GM12864 (cell line): ENCODE data around the gene NRP1.

Experiments
- DNase-seq: peaks from one replicate; pipeline ENCODE4 v3.0.0-alpha.2; 2011; ENCODE audit warnings: low read depth
- H3K4me3 ChIP-seq: 2 replicates; pipeline ENCODE4 v1.5.1; 2011; ENCODE audit warnings: mild to moderate bottlenecking, low read depth, low read length, control low read depth
- CTCF ChIP-seq: IDR thresholded peaks from 2 replicates; pipeline ENCODE4 v1.5.1; 2011; ENCODE audit warnings: low read depth, mild to moderate bottlenecking, moderate library complexity, low read length, control low read depth, inconsistent platforms; ENCODE audit errors: missing control alignments

The NRP1 gene

GRCh38 chr10:33331379-33331694 is 3.1 kb downstream of the NRP1 start:
- H3K4me3 ChIP-seq: no peak overlapping the region
- TF ChIP-seq CTCF: no peak
- DNase-seq: no peak

GRCh38 chr10:33330543-33331378 is 3.7 kb downstream of the NRP1 start:
- TF ChIP-seq CTCF: peak; percentile 84
- DNase-seq: peak; percentile 24
- H3K4me3 ChIP-seq: no peak overlapping the region

GRCh38 chr10:33329178-33329577 is 5.3 kb downstream of the NRP1 start:
- DNase-seq: no peak
- TF ChIP-seq CTCF: no peak
- no peak overlapping the region for H3K4me3 ChIP-seq

GRCh38 chr10:33328253-33328652 is 6.2 kb downstream of the NRP1 start:
- TF ChIP-seq CTCF: no peak
- DNase-seq: no peak
- H3K4me3 ChIP-seq: no peak overlapping the region

- no peak for DNase-seq
- TF ChIP-seq CTCF: no peak
- H3K4me3 ChIP-seq: no peak overlapping the region
These were observed 6.7 kb downstream of the NRP1 start for GRCh38 chr10:33327751-33328150.

- H3K4me3 ChIP-seq: no peak overlapping the region
- TF ChIP-seq CTCF: no peak
- DNase-seq: no peak
These were observed 7.5 kb downstream of the NRP1 start for GRCh38 chr10:33326933-33327332.

- no peak for TF ChIP-seq CTCF
- H3K4me3 ChIP-seq: no peak overlapping the region
- no peak for DNase-seq
These were observed 8.5 kb downstream of the NRP1 start for GRCh38 chr10:33325929-33326328.
